Colon (tissue), 2 donors: ENCODE data around the gene LCN15.
"Not testable (repeated sequence)": the region's sequence is repeated elsewhere in the genome, so short reads cannot be mapped to it uniquely, and the experiment has no call there.

Experiments
- FAIRE-seq: peaks from 2 replicates; lab custom pipeline; 2012; peaks lifted over from hg19 to GRCh38; lab: Jason Lieb, UNC
- donor health status: control.
- donor health status: control.

LCN15 gene

GRCh38 chr9:136774416-136775045 is 10.2 kb upstream of the LCN15 start:
- FAIRE-seq: no peak

DNA sequence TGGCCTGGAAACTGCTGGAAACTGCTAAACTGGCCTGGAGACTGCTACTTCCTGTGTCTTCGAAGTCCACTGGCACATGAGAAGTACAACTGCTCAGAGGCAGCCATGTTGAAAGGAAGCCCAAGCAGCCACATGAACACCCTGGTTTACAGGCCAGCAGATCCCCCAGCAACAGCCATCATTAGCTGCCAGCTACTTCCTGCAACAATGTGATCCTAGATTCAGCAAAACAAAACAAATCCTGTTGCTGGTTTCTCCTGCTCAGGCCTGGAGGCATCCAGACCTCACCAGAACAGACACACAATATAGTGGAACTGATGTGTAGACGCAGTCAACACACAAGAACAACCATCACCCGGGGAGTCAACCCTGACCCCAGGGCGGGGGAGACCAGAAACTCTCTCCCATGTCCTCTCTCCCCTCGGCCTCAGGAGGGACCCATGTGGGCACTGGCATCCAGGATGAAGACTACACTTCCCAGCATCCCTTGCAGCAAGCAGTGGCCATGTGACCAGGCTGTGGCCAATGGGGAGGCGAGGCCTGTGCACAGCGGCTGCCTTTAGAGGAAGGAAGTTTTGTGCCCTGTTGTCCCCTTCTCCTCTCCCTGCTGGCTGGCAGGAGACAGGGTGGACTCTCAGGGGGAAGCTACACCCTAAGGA is 9.2 kb upstream of the LCN15 start:
- no peak for FAIRE-seq

DNA sequence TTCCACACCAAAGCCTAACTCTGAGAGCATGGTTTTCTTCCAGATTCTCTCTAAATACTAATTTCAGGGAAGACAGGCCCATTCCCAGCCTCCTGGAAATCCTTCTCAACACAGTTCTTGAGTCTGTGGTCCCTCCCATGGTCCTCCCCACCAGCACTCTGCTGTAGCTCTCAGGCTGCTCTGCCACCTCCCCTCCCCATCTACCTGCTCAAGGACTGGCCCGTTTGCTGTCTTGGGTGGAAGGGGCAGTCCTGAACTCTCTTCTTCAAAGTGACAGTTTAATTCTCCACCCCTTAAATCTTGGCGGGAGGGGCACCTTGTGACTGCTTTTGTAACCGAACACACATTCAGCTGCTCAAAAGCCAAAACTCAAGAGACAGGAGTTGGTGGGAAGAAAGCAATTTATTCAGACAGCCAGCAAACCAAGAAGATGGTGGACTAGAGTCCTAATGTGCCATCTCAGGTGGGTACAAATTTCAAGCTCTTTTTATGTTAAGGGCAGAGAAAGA is 7.6 kb upstream of the LCN15 start:
- no peak for FAIRE-seq

DNA sequence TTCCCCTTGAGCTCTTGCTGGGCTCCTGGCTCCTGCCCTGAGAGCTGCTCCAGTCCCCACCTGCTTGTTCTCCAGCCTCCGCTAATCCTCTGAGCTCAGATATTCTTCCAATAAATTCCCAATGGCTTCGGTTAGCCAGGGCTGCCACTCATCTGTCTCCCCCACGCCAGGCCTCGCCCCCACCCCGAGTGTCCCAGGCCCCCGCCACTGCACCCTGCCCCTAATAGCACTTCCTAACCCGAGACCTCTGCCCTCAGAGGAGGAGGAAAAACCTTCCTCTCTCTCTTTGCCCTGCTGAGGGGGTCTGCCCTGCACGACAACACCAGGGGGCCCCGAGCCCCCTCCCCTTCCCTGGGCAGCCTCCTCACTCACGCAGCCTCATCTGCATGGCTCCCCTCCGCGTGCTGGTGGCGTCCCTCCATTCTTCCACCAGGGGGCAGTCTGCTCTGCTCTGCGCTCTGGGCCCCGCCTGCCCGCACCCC is 5.4 kb upstream of the LCN15 start:
- no peak for FAIRE-seq

DNA sequence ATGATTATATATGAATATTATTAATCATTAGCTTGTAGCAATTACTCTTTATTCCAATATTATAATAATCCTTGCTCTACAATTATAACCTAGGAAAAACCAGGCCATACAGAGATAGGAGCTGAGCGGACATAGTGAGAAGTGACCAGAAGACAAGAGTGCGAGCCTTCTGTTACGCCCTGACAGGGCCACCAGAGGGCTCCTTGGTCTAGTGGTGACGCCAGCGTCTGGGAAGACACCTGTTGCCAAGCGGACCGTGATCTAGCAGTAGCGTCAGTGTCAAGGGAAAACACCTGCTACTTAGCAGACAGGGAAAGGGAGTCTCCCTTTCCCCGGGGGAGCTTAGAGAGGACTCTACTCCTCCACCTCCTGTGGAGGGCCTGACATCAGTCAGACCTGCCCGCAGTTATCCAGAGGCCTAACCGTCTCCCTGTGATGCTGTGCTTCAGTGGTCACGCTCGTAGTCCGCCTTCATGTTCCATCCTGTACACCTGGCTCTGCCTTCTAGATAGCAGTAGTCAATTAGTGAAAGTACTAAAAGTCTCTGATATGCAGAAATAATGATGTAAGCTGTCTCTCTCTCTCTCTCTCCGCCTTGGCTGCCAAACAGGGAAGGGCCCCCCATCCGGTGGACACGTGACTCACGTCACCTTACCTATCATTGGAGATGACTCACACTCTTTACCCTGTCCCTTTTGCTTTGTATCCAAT is 2.2 kb upstream of the LCN15 start:
- not testable (repeated sequence) for FAIRE-seq

GRCh38 chr9:136765745-136766409 is 1.6 kb upstream of the LCN15 start:
- not testable (repeated sequence) for FAIRE-seq

DNA sequence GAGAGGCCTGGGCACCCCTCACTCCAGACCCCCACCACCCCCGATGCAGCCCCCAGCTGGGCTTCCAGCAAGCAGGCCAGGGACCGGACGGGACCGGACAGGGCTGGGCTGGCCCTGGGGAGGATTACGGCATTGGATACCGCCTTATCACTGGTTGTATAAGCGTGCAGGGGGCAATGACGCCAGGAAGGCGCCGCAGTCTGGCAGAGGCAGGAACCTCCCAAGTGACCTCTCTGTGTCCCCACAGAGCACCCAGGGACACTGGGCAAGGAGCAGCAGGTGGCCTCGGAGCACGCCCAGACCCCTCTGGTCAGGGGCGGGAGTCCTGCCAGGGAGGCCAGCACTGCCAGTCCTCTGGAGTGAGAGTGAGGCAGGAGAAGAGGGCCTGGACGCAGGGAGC is 723 bp upstream of the LCN15 start:
- FAIRE-seq: no peak

DNA sequence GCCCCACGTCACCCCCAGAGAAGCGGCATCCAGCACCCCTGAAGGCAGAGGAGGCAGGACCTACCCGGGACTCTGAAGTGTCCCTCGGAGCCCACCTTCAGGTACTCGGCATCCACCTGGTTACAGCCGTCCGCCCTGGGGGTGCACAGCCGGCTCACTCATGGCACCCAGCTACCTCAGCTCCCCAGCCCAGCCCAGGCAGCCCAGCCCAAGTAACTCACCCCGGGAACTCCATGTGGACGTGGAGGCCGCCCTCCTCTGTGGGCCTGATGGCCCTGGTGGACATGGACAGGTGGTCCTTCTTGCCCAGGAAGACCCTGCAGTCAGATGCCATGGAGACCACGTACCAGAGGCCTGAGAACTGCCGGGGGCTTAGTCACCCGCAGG is 676 bp downstream of the LCN15 start:
- FAIRE-seq: no peak

GRCh38 chr9:136762915-136763648 is 1.2 kb downstream of the LCN15 start:
- no peak for FAIRE-seq

GRCh38 chr9:136762221-136762691 is 2.1 kb downstream of the LCN15 start:
- no peak for FAIRE-seq

- FAIRE-seq: no peak
Measured at GRCh38 chr9:136761545-136761981, 2.8 kb downstream of the LCN15 start.

GRCh38 chr9:136760834-136761544 is 3.3 kb downstream of the LCN15 start:
- not testable (repeated sequence) for FAIRE-seq

DNA sequence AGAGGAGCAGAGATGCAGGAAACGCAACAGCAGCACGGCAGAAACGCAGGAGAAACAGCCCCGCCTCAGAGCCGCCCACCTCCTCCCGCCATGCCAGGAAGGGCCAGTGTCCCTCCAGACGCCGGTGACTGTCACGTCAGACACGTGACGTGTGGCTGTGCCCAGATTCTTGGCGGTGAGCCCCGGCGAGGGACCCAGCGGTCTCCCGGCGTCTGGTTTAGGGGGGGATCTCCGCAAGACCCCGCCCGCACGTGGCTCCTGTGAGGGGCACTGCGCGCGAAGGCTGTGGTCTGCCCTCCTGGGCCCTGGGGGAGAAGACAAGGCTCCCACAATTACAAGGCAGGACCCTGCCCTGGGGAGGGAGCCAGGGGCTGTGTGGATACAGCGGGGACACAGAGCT is 3.9 kb downstream of the LCN15 start:
- FAIRE-seq: no peak

GRCh38 chr9:136759436-136760325 is 4.6 kb downstream of the LCN15 start:
- FAIRE-seq: no peak

GRCh38 chr9:136759001-136759400 is 5.3 kb downstream of the LCN15 start:
- no peak for FAIRE-seq

- FAIRE-seq: no peak
Measured at GRCh38 chr9:136757751-136758140, 6.6 kb downstream of the LCN15 start.

DNA sequence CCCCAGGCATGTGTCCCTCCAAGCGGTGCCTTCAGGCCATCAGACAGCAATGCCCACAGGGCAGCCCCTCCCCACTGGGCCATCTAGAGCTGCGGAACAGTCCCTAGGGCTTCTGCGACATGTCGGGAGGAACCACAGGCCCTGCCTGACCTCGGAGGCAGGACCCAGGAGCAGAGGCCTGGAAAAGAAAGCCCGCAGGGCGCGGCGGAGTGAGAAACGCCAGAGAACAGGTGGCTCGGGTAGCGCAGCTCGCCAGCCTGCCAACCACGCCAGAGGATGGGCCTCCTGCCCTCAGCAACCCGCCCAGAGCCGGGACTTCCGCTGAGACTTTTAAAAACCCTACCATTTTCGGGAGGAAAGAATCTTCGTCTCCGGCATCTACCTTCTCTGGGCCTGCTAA is 7.0 kb downstream of the LCN15 start:
- FAIRE-seq: no peak

DNA sequence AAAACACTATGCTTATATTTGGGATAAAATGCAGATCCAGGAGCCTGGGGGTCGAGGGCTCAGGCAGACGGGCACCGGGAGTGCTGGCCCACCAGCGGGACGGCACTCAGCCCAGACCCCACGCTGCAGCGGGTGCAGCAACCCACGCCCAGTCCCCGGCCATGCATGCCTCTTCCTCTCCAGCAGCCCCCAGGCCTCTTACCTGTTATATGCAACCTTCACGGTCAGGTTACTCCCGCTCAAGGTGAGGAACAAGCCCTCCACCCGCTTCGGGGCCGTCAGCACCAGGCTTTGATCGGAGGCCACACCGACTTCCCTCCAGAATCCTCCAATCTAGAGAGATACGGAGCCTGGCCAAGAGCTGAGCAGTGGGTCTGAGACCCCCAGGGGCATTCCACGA is 7.5 kb downstream of the LCN15 start:
- FAIRE-seq: no peak

- no peak for FAIRE-seq
Measured at GRCh38 chr9:136756134-136756438, 8.2 kb downstream of the LCN15 start.
